Sigmoid colon (tissue), 4 donors: ENCODE measurements around the gene RTN3.

ENCODE experiments used
- CTCF ChIP-seq, 4 experiments: fragments of 450-650 bp in 3 of 4; fragments of 200-600 bp in 1 of 4; IDR thresholded peaks; one replicate each; pipeline ENCODE4 v1.5.1; 2016 to 2019; ENCODE audit warnings: antibody characterized with exemption in 4 of 4, mild to moderate bottlenecking in 3 of 4, moderate library complexity in 2 of 4
- EP300 ChIP-seq, 4 donors: sonication (generic); formaldehyde crosslinking; IDR thresholded peaks; one replicate each; pipeline ENCODE4 v1.6.1; 2017; ENCODE audit warnings: antibody characterized with exemption in 4 of 4
- POLR2A ChIP-seq, 2 donors: fragments of 450-650 bp; IDR thresholded peaks; one replicate each; pipeline ENCODE4 v1.6.1; 2016; ENCODE audit warnings: antibody characterized with exemption in 2 of 2, mild to moderate bottlenecking in 2 of 2, moderate library complexity in 2 of 2
- POLR2AphosphoS5 ChIP-seq, 4 donors: sonication (generic); formaldehyde crosslinking; IDR thresholded peaks; one replicate each; pipeline ENCODE4 v1.6.1; 2017; ENCODE audit warnings: antibody characterized with exemption in 4 of 4

GRCh38 chr11:63709336-63709884, 28.1 kb downstream of the RTN3 start:
- no peak for TF ChIP-seq CTCF (IDR thresholded peaks at IDR 0.05)
- TF ChIP-seq POLR2A (IDR thresholded peaks at IDR 0.05) = no peak
- TF ChIP-seq POLR2AphosphoS5 (IDR thresholded peaks at IDR 0.05) = no peak
- no peak for TF ChIP-seq EP300 (IDR thresholded peaks at IDR 0.05)
